ENCODE data around the gene RFNG. TPM values are rescaled to one million over a fixed set of nuclear protein-coding genes. Genes with fewer than 3 reads are reported as not detected.

RFNG gene
- total and polyA plus RNA-seq, 2 of the 13 experiments (the other 11 are each of a cell fraction or from before 2014, with no cell fraction given): 61.4 to 64.0 TPM

DNA sequence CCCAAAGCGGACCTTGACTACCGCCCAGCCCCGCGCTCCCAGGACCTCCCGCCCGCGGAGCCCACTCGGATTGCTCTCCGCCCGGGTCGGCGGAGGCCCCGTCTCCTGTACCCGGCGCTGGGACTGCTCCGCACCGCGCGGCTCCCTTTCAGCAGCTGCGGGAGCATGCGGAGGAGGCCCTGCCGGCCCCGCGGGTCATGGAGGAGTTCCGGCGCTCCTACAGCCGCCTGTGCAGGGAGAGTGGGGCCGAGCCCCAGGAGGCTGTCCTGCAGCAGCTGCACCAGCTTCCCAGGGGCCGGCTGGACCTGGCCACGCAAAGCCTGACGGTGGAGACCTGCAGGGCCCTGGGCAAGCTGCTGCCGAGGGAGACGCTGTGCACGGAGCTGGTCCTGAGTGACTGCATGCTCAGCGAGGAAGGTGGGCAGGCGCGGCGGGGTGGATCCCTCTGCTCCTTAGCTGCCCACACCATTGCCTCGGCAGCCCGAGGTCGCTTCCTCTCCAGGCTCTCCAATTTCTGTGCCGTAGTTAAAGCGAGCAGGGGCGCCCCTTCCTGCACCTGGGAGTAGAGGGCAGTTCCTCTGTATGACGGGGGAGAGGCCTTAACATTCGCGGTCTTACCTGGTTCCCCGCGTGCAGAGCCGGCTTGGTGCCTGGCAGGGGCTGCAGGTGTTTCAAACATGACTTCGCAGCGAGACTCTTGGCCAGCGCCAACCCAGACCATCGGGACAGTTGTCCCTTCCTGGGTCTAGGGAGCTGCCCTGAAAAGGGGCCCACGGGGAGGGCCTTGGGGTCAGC, 28.0 kb downstream of the RFNG start (continued):
- TF ChIP-seq SAFB2 (CRISPR knock-in tag; IDR thresholded peaks at IDR 0.05; ENCODE audit: borderline replicate concordance, low read depth) (no peak; the same call in 1 of the 2 replicates), FOXA3 (CRISPR knock-in tag; IDR thresholded peaks at IDR 0.05) (no peak), NKX3-1 (CRISPR knock-in tag; IDR thresholded peaks at IDR 0.05) (peak; percentile 35), PAWR (CRISPR knock-in tag; IDR thresholded peaks at IDR 0.05; ENCODE audit: borderline replicate concordance) (no peak), ZNF607 (CRISPR knock-in tag; IDR thresholded peaks at IDR 0.05; ENCODE audit: borderline replicate concordance) (no peak; the same call in 1 of the 2 replicates), ZNF777 (CRISPR knock-in tag; IDR thresholded peaks at IDR 0.05) (0 out of 2 replicates have a peak, but pooled peaks have one; percentile 7), TAF1 (CRISPR knock-in tag; IDR thresholded peaks at IDR 0.05) (peak; percentile 54; the same call in 1 of the 2 replicates), SNAPC2 (CRISPR knock-in tag; IDR thresholded peaks at IDR 0.05) (no peak), ZFYVE20 (CRISPR knock-in tag; IDR thresholded peaks at IDR 0.05; ENCODE audit: borderline replicate concordance, low read depth) (no peak), SMAD1 (CRISPR knock-in tag; IDR thresholded peaks at IDR 0.05; ENCODE audit: borderline replicate concordance, low read depth) (0 out of 2 replicates have a peak, but pooled peaks have one; percentile 4), KDM4B (CRISPR knock-in tag; IDR thresholded peaks at IDR 0.05) (0 out of 2 replicates have a peak, but pooled peaks have one; percentile 6), SALL1 (CRISPR knock-in tag; IDR thresholded peaks at IDR 0.05) (0 out of 2 replicates have a peak, but pooled peaks have one; percentile 32), TOPORS (CRISPR knock-in tag; IDR thresholded peaks at IDR 0.05) (peak; percentile 66; the same call in 1 of the 2 replicates), HNRNPH1 (optimal IDR thresholded peaks at IDR 0.05; ENCODE audit: low read depth, low read length) (no peak), RXRA (CRISPR knock-in tag; IDR thresholded peaks at IDR 0.05) (peak; percentile 22; the same call in 1 of the 2 replicates), NCOA5 (CRISPR knock-in tag; IDR thresholded peaks at IDR 0.05) (no peak), FOXA1 (IDR thresholded peaks at IDR 0.05) (no peak), FOXA1 (CRISPR knock-in tag; IDR thresholded peaks at IDR 0.05) (no peak), U2AF2 (IDR thresholded peaks at IDR 0.05; ENCODE audit: low read depth, low read length) (no peak), SMYD3 (CRISPR knock-in tag; IDR thresholded peaks at IDR 0.05) (no peak; the same call in 1 of the 2 replicates), ZFX (CRISPR knock-in tag; IDR thresholded peaks at IDR 0.05; ENCODE audit: low read depth) (peak; percentile 51; the same call in 1 of the 2 replicates), TCF12 (IDR thresholded peaks at IDR 0.05) (no peak), TCF12 (CRISPR knock-in tag; IDR thresholded peaks at IDR 0.05) (no peak; the same call in 1 of the 2 replicates)
- TF ChIP-seq, protein P1, sequence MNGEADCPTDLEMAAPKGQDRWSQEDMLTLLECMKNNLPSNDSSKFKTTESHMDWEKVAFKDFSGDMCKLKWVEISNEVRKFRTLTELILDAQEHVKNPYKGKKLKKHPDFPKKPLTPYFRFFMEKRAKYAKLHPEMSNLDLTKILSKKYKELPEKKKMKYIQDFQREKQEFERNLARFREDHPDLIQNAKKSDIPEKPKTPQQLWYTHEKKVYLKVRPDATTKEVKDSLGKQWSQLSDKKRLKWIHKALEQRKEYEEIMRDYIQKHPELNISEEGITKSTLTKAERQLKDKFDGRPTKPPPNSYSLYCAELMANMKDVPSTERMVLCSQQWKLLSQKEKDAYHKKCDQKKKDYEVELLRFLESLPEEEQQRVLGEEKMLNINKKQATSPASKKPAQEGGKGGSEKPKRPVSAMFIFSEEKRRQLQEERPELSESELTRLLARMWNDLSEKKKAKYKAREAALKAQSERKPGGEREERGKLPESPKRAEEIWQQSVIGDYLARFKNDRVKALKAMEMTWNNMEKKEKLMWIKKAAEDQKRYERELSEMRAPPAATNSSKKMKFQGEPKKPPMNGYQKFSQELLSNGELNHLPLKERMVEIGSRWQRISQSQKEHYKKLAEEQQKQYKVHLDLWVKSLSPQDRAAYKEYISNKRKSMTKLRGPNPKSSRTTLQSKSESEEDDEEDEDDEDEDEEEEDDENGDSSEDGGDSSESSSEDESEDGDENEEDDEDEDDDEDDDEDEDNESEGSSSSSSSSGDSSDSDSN (CRISPR knock-in tag; IDR thresholded peaks at IDR 0.05): peak; percentile 81
- TF ChIP-seq, protein P2, sequence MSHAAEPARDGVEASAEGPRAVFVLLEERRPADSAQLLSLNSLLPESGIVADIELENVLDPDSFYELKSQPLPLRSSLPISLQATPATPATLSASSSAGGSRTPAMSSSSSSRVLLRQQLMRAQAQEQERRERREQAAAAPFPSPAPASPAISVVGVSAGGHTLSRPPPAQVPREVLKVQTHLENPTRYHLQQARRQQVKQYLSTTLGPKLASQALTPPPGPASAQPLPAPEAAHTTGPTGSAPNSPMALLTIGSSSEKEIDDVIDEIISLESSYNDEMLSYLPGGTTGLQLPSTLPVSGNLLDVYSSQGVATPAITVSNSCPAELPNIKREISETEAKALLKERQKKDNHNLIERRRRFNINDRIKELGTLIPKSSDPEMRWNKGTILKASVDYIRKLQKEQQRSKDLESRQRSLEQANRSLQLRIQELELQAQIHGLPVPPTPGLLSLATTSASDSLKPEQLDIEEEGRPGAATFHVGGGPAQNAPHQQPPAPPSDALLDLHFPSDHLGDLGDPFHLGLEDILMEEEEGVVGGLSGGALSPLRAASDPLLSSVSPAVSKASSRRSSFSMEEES (CRISPR knock-in tag; IDR thresholded peaks at IDR 0.05): no peak
- TF ChIP-seq, protein P3, sequence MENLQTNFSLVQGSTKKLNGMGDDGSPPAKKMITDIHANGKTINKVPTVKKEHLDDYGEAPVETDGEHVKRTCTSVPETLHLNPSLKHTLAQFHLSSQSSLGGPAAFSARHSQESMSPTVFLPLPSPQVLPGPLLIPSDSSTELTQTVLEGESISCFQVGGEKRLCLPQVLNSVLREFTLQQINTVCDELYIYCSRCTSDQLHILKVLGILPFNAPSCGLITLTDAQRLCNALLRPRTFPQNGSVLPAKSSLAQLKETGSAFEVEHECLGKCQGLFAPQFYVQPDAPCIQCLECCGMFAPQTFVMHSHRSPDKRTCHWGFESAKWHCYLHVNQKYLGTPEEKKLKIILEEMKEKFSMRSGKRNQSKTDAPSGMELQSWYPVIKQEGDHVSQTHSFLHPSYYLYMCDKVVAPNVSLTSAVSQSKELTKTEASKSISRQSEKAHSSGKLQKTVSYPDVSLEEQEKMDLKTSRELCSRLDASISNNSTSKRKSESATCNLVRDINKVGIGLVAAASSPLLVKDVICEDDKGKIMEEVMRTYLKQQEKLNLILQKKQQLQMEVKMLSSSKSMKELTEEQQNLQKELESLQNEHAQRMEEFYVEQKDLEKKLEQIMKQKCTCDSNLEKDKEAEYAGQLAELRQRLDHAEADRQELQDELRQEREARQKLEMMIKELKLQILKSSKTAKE (CRISPR knock-in tag; IDR thresholded peaks at IDR 0.05; ENCODE audit: borderline replicate concordance): no peak
